GM15510 (cell line): Measurements from ENCODE around the gene RAD51B.

Experiments
- POLR2A ChIP-seq: IDR thresholded peaks from 3 replicates; pipeline ENCODE4 v1.6.1; 2011; ENCODE audit warnings: borderline replicate concordance; ENCODE audit not compliant: insufficient read length; ENCODE audit errors: extremely low read depth

RAD51B gene

DNA sequence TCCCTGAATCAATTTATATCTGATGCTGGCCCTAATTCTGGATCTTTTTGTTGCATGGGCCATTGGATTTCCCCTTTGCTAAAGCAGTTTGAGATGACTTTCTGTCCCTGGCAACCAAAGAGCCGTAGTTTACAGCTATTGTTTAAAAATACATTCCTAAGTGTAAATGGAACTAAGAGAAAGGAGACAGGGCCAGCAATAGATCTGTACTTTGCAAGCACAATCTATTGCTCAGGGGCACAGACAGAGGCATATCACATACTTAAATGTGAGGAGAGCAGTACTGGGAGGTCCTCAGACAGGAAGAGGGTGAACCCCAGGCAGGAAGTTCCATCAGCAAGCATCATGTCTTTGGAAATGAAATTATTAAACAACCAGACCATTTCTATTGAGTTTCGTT lies 846.7 kb downstream of the RAD51B start:
- TF ChIP-seq POLR2A, result no peak

GRCh38 chr14:68666899-68667298 lies 847.3 kb downstream of the RAD51B start:
- no peak for TF ChIP-seq POLR2A

GRCh38 chr14:68667313-68667791 lies 847.8 kb downstream of the RAD51B start:
- no peak for TF ChIP-seq POLR2A

GRCh38 chr14:68668028-68668427 lies 848.4 kb downstream of the RAD51B start:
- TF ChIP-seq POLR2A, result no peak

GRCh38 chr14:68668531-68668930 lies 849.0 kb downstream of the RAD51B start:
- TF ChIP-seq POLR2A, result no peak

- TF ChIP-seq POLR2A, result no peak
Observed at GRCh38 chr14:68669111-68669511, 849.5 kb downstream of the RAD51B start.

- no peak for TF ChIP-seq POLR2A
Observed at GRCh38 chr14:68669603-68670358, 850.2 kb downstream of the RAD51B start.

DNA sequence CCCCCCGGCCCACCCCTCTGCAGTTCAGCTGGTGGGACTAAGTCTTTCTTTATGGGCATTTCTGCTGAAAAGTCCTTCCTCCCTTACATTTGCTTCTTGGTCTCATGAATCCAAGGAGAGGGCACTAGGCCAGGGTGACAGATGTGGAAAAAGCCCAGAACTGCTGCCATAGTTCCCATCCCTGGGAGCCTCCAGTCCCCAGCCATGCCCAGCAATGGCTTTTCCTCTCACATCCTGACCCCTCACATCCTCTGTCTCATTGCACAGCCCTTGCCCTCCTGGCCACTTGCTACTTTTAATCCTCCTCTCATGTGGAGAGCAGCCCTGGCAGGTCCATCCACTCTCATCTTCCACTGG lies 850.8 kb downstream of the RAD51B start:
- no peak for TF ChIP-seq POLR2A

DNA sequence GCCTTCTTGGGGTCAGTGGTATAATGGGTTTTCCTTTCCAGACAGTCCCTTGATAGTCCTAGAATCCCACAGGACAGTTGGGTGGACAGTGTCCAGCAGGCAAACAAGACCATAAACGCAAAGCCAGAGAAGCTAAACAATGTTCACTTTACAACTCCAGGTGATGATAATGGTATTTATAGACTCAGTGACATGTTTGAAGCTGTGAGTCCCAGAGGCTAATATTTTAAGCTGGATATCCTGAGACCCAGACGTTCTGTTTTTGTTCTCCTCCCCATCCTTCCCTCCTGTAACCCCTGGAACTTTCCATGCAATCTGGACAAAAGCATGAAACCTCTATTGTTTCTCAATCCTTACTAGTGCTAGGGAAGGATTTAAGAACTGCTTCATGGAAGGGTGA lies 852.3 kb downstream of the RAD51B start:
- no peak for TF ChIP-seq POLR2A

DNA sequence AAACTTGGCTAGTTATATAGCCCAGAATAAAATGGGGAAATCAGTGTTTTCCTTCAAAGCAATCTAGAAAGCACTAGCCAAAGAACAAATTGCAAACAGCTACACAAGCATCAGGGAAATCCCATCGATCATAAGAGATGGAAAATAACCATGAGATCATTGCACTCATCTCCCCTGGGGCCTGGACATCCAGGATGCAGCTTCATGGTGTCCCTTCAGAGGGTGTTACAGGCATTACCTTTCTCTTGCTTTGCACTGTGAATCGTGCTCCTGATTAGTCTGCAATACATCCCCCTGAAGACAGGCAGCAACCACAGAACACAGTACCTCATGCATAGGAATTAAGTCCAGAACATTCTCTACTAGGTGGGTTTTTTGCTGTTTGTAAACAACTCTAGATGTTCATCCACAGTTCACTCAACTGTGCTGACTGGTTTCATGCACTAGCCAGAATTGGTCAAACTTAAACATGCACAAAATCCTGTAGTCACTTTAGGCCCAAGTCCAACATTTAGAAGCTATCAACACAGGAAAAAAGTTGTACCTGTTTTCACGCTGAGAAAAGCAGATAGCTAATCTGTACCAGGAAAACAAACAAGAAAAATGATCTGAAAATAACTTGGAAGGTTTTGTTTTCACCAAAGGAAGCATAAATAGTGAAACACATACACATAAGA lies 853.2 kb downstream of the RAD51B start:
- no peak for TF ChIP-seq POLR2A

DNA sequence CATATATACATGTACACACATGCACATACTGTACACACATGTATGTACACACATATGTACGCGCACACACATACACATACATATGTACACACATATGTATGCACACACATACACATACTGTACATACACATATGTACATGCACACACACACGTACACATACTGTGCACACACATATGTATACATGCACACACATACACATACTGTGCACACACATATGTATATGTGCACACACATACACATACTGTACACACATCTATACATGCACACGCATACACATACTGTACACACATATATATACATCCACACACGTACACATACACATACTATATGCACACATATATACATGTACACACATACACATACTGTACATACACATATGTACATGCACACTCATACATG lies 853.9 kb downstream of the RAD51B start:
- TF ChIP-seq POLR2A, result no peak

- no peak for TF ChIP-seq POLR2A
Observed at GRCh38 chr14:68674538-68675232, 855.1 kb downstream of the RAD51B start.

DNA sequence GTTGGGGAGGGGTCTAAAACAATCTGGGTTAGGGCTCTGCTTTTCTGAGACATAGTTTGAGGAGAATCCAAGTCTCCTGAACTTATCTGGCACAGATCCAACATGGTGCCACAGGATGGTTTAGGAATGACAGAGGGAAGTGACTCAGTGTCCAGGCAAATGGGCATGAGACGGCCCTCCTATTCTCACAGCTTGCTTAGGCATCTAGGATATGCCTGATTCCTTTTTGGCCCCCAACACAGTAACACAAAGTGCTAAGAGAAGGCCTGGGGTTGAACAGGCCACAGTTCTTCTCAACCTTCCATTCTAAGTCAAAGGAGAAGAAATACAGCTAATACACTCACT lies 855.6 kb downstream of the RAD51B start:
- TF ChIP-seq POLR2A, result no peak

- no peak for TF ChIP-seq POLR2A
Observed at GRCh38 chr14:68676511-68676943, 856.9 kb downstream of the RAD51B start.

DNA sequence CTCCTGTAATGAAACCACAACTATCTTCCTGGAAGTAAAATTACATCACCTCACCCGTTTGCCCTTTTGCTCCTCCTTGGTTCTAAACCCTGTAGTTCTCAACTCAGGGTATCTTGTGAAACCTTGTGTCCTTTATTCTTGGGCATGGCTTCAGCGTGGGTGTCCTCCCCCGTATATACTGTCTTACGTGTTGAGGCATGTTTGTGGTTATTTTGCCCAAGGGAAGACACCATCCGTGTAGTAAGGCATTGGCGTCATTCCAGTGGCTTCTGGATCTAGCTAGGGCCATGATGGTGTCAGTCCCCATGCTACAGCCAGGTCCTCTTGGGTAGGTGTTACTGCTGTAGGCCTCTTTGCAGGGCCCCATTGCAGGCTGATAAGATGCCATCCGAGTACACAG lies 857.9 kb downstream of the RAD51B start:
- TF ChIP-seq POLR2A, result no peak
